K562 (cell line): ENCODE measurements around the gene DSPP. TPM values are rescaled to one million over a fixed set of nuclear protein-coding genes. Genes with fewer than 3 reads are reported as not detected.

Experiments used
- ATAC-seq: fragments of 200-7000 bp; cut with Tn5 transposase; 3 replicates; pipeline ENCODE4 v1.9.1; 2020; ENCODE audit warnings: moderate library complexity
- BruUV-seq: library from RNA; stranded (reverse); fragments of 400-500 nt; replicated peaks from 2 replicates; lab custom pipeline; 2021; lab: Mats Ljungman, UMichigan
- CTCF ChIA-PET: fragments of 300-600 bp; formaldehyde crosslinking; extraction: SDS; loops from one replicate; lab custom pipeline; 2021; ENCODE audit warnings: low intra/inter-chr PET ratio; lab: Yijun Ruan, JAX
- POLR2A ChIA-PET: fragments of 300-600, 350-650 bp; sonication (Branson Sonifier 250); formaldehyde crosslinking; extraction: SDS; loops from one replicate; lab custom pipeline; 2021; ENCODE audit warnings: antibody characterized with exemption, inconsistent platforms; lab: Yijun Ruan, JAX
- DNase-seq, 4 experiments: peaks; one replicate each; pipeline versions ENCODE4 v3.0.0 to v3.0.0-alpha.2; 2011 to 2018; ENCODE audit warnings: low spot score in 3 of 4, mixed read lengths in 3 of 4; ENCODE audit errors: extremely low read depth in 1 of 4
- FAIRE-seq: peaks from 2 replicates; lab custom pipeline; 2011; peaks lifted over from hg19 to GRCh38; lab: Jason Lieb, UNC
- H2AFZ ChIP-seq: 2 replicates; pipeline ENCODE4 v1.6.0; 2011; ENCODE audit warnings: low read depth, low read length, control low read depth, inconsistent platforms
- H3K27ac ChIP-seq: fragments of 200-600 bp; 3 replicates; pipeline ENCODE4 v1.8.0; 2011; ENCODE audit warnings: low read depth, mild to moderate bottlenecking, control low read depth, inconsistent platforms, low read length, moderate library complexity, mixed read lengths; ENCODE audit errors: extremely low read depth
- H3K27me3 ChIP-seq, 2 experiments: fragments of 300-600 bp in 1 of 2; 2 replicates in 1 of 2; 3 replicates in 1 of 2; pipeline versions ENCODE4 v1.6.0 to v1.8.0; 2011; ENCODE audit warnings: inconsistent platforms in 2 of 2, low read length in 2 of 2, mild to moderate bottlenecking in 1 of 2, mixed read lengths in 1 of 2, moderate library complexity in 1 of 2; ENCODE audit not compliant: control insufficient read depth in 2 of 2, insufficient read depth in 2 of 2
- H3K36me3 ChIP-seq: fragments of 300-600 bp; 3 replicates; pipeline ENCODE4 v1.8.0; 2011; ENCODE audit warnings: mild to moderate bottlenecking, low read length, inconsistent platforms; ENCODE audit not compliant: control insufficient read depth, insufficient read depth
- H3K4me1 ChIP-seq, 2 experiments: fragments of 200-600 bp in 1 of 2; replicated peaks in 1 of 2; 2 replicates in 1 of 2; 3 replicates in 1 of 2; pipeline versions ENCODE4 v1.5.1 to v1.8.0; 2011; ENCODE audit warnings: inconsistent platforms in 2 of 2, low read length in 2 of 2, mild to moderate bottlenecking in 1 of 2, mixed read lengths in 1 of 2, moderate library complexity in 1 of 2; ENCODE audit not compliant: control insufficient read depth in 2 of 2, insufficient read depth in 2 of 2
- H3K4me2 ChIP-seq: 2 replicates; pipeline ENCODE4 v1.6.1; 2011; ENCODE audit warnings: low read length, control low read depth, inconsistent platforms, mixed read lengths; ENCODE audit not compliant: insufficient read depth
- H3K4me3 ChIP-seq: fragments of 200-600 bp; sonication (generic), shearing (Covaris generic); 2 replicates; pipeline ENCODE4 v1.5.1; 2016; ENCODE audit warnings: control low read depth, inconsistent platforms
- H3K79me2 ChIP-seq: fragments of 200-600 bp; 3 replicates; pipeline ENCODE4 v1.8.0; 2011; ENCODE audit warnings: low read length, inconsistent platforms; ENCODE audit not compliant: control insufficient read depth, insufficient read depth
- H3K9ac ChIP-seq, 2 experiments: 2 replicates each; pipeline versions ENCODE4 v1.6.0 to v1.6.1; 2011; ENCODE audit warnings: low read depth in 2 of 2, low read length in 2 of 2, control low read depth in 1 of 2, inconsistent platforms in 1 of 2, mild to moderate bottlenecking in 1 of 2, mixed read lengths in 1 of 2; ENCODE audit not compliant: insufficient read depth in 1 of 2
- H3K9me1 ChIP-seq: one replicate; pipeline ENCODE4 v1.6.0; 2011; ENCODE audit warnings: inconsistent platforms, mild to moderate bottlenecking, low read length, moderate library complexity; ENCODE audit not compliant: control insufficient read depth, insufficient read depth
- H3K9me3 ChIP-seq: replicated peaks from 2 replicates; pipeline ENCODE4 v1.5.1; 2011; ENCODE audit warnings: low read depth, low read length, inconsistent platforms; ENCODE audit not compliant: control insufficient read depth, insufficient read depth
- H4K20me1 ChIP-seq: replicated peaks from 2 replicates; pipeline ENCODE4 v1.6.1; 2011; ENCODE audit warnings: low read length, inconsistent platforms, mixed read lengths; ENCODE audit not compliant: control insufficient read depth, insufficient read depth
- BDP1 ChIP-seq: IDR thresholded peaks from 3 replicates; pipeline ENCODE4 v1.6.1; 2011; ENCODE audit not compliant: insufficient read length, insufficient read depth
- CHD2 ChIP-seq: IDR thresholded peaks from 2 replicates; pipeline ENCODE4 v1.6.1; 2011; ENCODE audit warnings: low read depth, low read length
- ETV5 ChIP-seq: sonication (generic); formaldehyde crosslinking; IDR thresholded peaks from 2 replicates; pipeline ENCODE4 v1.4.0; 2020; ENCODE audit warnings: low read depth, mild to moderate bottlenecking, missing genetic modification reagents
- FOS ChIP-seq: IDR thresholded peaks from 3 replicates; pipeline ENCODE4 v1.6.1; 2011; ENCODE audit not compliant: insufficient read length; ENCODE audit errors: extremely low read depth
- KLF16 ChIP-seq: IDR thresholded peaks from 2 replicates; pipeline ENCODE4 v1.6.1; 2016; ENCODE audit warnings: antibody characterized with exemption
- MAX ChIP-seq: sonication (generic); formaldehyde crosslinking; IDR thresholded peaks from 2 replicates; pipeline ENCODE4 v1.9.0; 2022; ENCODE audit warnings: mild to moderate bottlenecking, missing genetic modification reagents
- NCOA2 ChIP-seq, 2 experiments: fragments of 450-650 bp; IDR thresholded peaks; 2 replicates each; pipeline ENCODE4 v1.6.1; 2018; ENCODE audit warnings: mild to moderate bottlenecking in 2 of 2, moderate library complexity in 1 of 2; ENCODE audit not compliant: partially characterized antibody in 2 of 2
- PHTF2 ChIP-seq: fragments of 250-450 bp; sonication (Bioruptor Pico); IDR thresholded peaks from 2 replicates; pipeline ENCODE4 v1.5.0; 2021; ENCODE audit warnings: mild to moderate bottlenecking
- SMAD3 ChIP-seq: fragments of 450-650 bp; formaldehyde crosslinking; conservative IDR thresholded peaks from 2 replicates; pipeline ENCODE4 v1.4.0; 2020; ENCODE audit warnings: mild to moderate bottlenecking
- TARDBP ChIP-seq: fragments of 450-650 bp; IDR thresholded peaks from 2 replicates; pipeline ENCODE4 v1.6.1; 2016
- XRCC3 ChIP-seq: fragments of 450-650 bp; IDR thresholded peaks from 2 replicates; pipeline ENCODE4 v1.6.1; 2017; ENCODE audit warnings: mild to moderate bottlenecking, moderate library complexity
- ZMIZ1 ChIP-seq, 2 experiments: fragments of 150-350 bp in 1 of 2; IDR thresholded peaks; 2 replicates each; pipeline ENCODE4 v1.6.1; 2012 to 2016; ENCODE audit warnings: low read depth in 2 of 2, low read length in 2 of 2, mild to moderate bottlenecking in 1 of 2, moderate library complexity in 1 of 2
- ZNF830 ChIP-seq: fragments of 250-450 bp; sonication (Bioruptor Pico); IDR thresholded peaks from 2 replicates; pipeline ENCODE4 v1.5.0; 2021; ENCODE audit warnings: mild to moderate bottlenecking
- WGBS: fragments of 100-300 bp; shearing (Covaris generic); methylation state at CpG from one replicate; pipeline ENCODE4 v1.1.6; 2016; ENCODE audit warnings: low coverage, mixed read lengths; ENCODE audit not compliant: insufficient coverage; ENCODE audit errors: missing lambda C conversion rate; 5-methylcytosine and 5-hydroxymethylcytosine counted together
- in situ Hi-C: fragments of 300-500 bp; cut with MboI; formaldehyde crosslinking; loops from 4 replicates; pipeline ENCODE4 v1.15.0; 2018; ENCODE audit warnings: inconsistent platforms, mixed read lengths
- intact Hi-C: fragments of 100-400 bp; cut with micrococcal nuclease; formaldehyde crosslinking; loops from 2 replicates; pipeline ENCODE4 v1.14.2; 2022
- polyA plus RNA-seq, 8 experiments: library from polyadenylated mRNA; depleted of rRNA in 4 of 8; stranded (reverse) in 5 of 8; unstranded in 3 of 8; fragments of >200 nt; fragmentation: Nextera tagmentation in 2 of 8; fragmentation: Illumina TruSeq in 1 of 8; extraction: Ambion mirVana in 2 of 8; extraction: Trizol in 1 of 8; gene quantifications; 2 replicates each; pipeline versions ENCODE4 v1.2.1 to v1.2.3, GENCODE V29; 2011 to 2014; ENCODE audit warnings: inconsistent platforms in 1 of 8, missing spikeins in 1 of 8
- total RNA-seq, 7 experiments: library from RNA; depleted of rRNA in 6 of 7; stranded (reverse); fragments of >200 nt in 6 of 7; fragmentation: Illumina TruSeq in 2 of 7; extraction: Trizol in 2 of 7; gene quantifications; 2 replicates each; pipeline versions ENCODE4 v1.2.1 to v1.2.3, GENCODE V29; 2011 to 2021; ENCODE audit warnings: low replicate concordance in 1 of 7
- TF ChIP-seq, protein P1 (sequence below): sonication (generic); formaldehyde crosslinking; IDR thresholded peaks from 2 replicates; pipeline ENCODE4 v1.8.1; 2023; ENCODE audit warnings: mild to moderate bottlenecking, missing genetic modification reagents

DSPP gene
- total and polyA plus RNA-seq, 9 of the 15 experiments (the other 6 are each of a cell fraction or from before 2014, with no cell fraction given) = not detected

- Histone ChIP-seq H3K79me2 (no peaks in the 10 kb centered on the region), H4K20me1 (no peaks in the 10 kb centered on the region), H3K9me1 (no peaks in the 10 kb centered on the region), H3K4me2 (no peak overlapping the region), H3K27ac (no peak overlapping the region), H3K9me3 (no peaks in the 10 kb centered on the region), H3K9ac (no peak overlapping the region), H3K36me3 (no peaks in the 10 kb centered on the region), H3K4me3 (no peak overlapping the region), H3K4me1 (no peaks in the 10 kb centered on the region), H2AFZ (no peak overlapping the region), H3K27me3 (no peaks in the 10 kb centered on the region)
- ChIA-PET CTCF (no interaction called here), POLR2A (interaction anchor here (0.8 kb wide), 1 partner anchor 19 kb away, joined by 3 read pairs; no protein-coding TSS in a partner anchor)
- DNase-seq (no peak), ATAC-seq (0 out of 3 replicates have a peak, but pooled peaks have one; percentile 28), FAIRE-seq (no peak)
- BruUV-seq = no TSS peak
- TF ChIP-seq TARDBP (no peak), XRCC3 (no peak), SMAD3 (CRISPR knock-in tag) (no peak), ETV5 (CRISPR knock-in tag) (no peak)
- TF ChIP-seq, protein P1, sequence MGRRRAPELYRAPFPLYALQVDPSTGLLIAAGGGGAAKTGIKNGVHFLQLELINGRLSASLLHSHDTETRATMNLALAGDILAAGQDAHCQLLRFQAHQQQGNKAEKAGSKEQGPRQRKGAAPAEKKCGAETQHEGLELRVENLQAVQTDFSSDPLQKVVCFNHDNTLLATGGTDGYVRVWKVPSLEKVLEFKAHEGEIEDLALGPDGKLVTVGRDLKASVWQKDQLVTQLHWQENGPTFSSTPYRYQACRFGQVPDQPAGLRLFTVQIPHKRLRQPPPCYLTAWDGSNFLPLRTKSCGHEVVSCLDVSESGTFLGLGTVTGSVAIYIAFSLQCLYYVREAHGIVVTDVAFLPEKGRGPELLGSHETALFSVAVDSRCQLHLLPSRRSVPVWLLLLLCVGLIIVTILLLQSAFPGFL (CRISPR knock-in tag) = no peak
- intact Hi-C loops (no loop called here), in situ Hi-C loops (no loop called here)
- WGBS = 11% methylated on average over 6 of the region's 6 CpGs
Observed at GRCh38 chr4:87644286-87644685, 36.0 kb downstream of the DSPP start.

GRCh38 chr4:87649980-87650379, 41.7 kb downstream of the DSPP start, which contains the start of gene DMP1:
Gene DMP1, plus strand, starts transcription at chr4:87650280. Its CDS starts 6,213 bp downstream, at chr4:87656493.
- Histone ChIP-seq H3K79me2 (no peaks in the 10 kb centered on the region), H3K9me1 (no peaks in the 10 kb centered on the region), H3K4me1 (no peaks in the 10 kb centered on the region), H3K9me3 (no peaks in the 10 kb centered on the region), H3K36me3 (no peaks in the 10 kb centered on the region), H2AFZ (no peak within 1 kb of the TSS), H3K4me2 (no peak within 1 kb of the TSS), H3K27me3 (no peaks in the 10 kb centered on the region), H3K4me3 (no peak within 1 kb of the TSS), H3K27ac (no peak within 1 kb of the TSS), H4K20me1 (no peaks in the 10 kb centered on the region), H3K9ac (no peak within 1 kb of the TSS)
- 0% methylated on average over 3 of the region's 3 CpGs for WGBS
- ATAC-seq (no peak), FAIRE-seq (no peak), DNase-seq (no peak)
- ChIA-PET POLR2A (no interaction called here), CTCF (no interaction called here)
- intact Hi-C loops = no loop called here
- BruUV-seq = no TSS peak
- in situ Hi-C loops = no loop called here
- TF ChIP-seq PHTF2 (CRISPR knock-in tag) (no peak), CHD2 (no peak), ZMIZ1 (IDR thresholded peaks at IDR 0.05; ENCODE audit: low read depth in 2 of 2, low read length in 2 of 2) (no peak), NCOA2 (IDR thresholded peaks at IDR 0.05; ENCODE audit: partially characterized antibody in 2 of 2) (no peak), FOS (no peak), ZNF830 (CRISPR knock-in tag) (no peak), BDP1 (no peak), KLF16 (no peak), MAX (CRISPR knock-in tag) (no peak)
